ENCODE data around the gene PDZD4.

DNA sequence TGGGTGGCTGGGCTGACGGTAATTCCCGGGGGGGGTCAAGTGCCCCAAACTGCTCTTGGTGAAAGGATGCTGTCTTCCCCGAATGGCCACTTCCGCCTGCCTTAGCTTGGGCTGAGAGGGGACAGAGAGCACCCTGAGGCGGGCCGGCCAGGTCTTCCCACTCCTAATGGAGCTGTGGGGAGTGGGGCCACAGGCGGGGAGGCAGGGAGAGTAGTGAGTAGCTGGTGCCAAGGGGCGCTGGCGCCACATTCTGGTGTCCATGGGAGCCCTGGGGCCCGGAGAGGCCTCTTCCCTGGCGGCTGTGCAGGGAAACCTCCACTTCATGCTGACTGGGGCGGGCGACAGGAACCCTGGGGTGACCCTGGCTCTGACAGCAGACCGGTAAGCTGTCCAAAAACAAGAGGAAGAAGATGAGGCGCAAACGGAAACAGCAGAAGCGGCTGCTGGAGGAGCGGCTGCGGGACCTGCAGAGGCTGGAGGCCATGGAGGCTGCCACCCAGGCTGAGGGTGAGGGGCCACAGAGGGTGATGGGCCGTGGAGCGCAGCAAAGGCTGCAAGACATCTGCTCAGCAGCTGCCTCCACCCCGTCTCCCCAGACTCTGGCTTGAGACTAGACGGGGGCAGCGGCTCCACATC, 46.8 kb downstream of the PDZD4 start:
- no peak for TF ChIP-seq EZH2 (IDR thresholded peaks at IDR 0.05; ENCODE audit: insufficient read depth, poor library complexity, severe bottlenecking)
- TF ChIP-seq EZH2phosphoT487 (IDR thresholded peaks at IDR 0.05; ENCODE audit: insufficient read depth, low read depth), result no peak

Measured in GM23248 (cell line).